ENCODE measurements around the gene FSHR. TPM values are rescaled to one million over a fixed set of nuclear protein-coding genes. Genes with fewer than 3 reads are reported as not detected.

Gene FSHR
- total and polyA plus RNA-seq, 2 of the 8 experiments (the other 6 are each of a cell fraction or from before 2014, with no cell fraction given) = not detected

DNA sequence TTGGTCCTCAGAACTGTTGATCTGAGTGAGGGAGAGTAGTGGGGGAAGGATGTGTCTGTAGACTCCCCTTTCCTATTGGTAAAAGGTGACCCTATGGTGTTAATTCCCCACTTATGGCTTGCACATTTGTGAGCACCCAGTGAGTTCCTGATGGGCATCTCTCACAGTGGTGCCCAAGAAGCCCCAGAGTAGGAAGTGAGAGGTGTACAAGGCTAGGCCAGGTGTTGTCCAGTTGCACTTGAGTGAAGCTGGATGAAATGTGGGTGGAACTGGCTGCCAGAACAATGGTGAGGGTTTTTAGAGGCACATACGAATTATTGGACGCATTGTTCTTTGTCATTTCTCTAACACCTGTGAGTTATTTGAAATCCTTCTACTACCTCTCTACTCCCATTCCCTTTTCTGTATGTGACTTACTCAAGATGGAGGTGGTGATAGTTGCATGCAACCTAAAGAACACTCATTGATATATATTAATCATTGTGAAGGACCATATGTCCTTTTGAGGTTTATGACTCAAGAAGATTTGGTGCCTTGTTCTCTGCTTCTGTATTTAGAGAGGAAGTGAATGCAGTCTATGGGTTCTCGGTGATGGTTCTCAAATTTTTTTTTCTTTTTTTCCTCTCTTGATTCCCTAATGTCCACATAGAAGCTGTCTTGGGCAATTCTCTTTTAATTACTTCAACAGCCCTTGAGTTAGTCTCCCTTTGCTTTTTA is 162.7 kb downstream of the FSHR start:
- ChIA-PET CTCF (ENCODE audit: partially characterized antibody) (interaction anchor here (1.0 to 1.9 kb wide), 3 partner anchors 10 to 23 kb away, joined by 3 to 4 read pairs (median 4); no protein-coding TSS in a partner anchor), POLR2A (ENCODE audit: partially characterized antibody) (no interaction called here)
- no peak overlapping the region for H2BK12ac ChIP-seq (ENCODE audit: low read depth, low read length)
- H4K91ac ChIP-seq (replicated peaks; ENCODE audit: insufficient read length, low read length) = no peak overlapping the region
- H3K79me2 ChIP-seq (ENCODE audit: control insufficient read depth in 1 of 2, insufficient read depth in 2 of 2, low read length in 2 of 2) = no peaks in the 10 kb centered on the region
- no peak overlapping the region for H3K4me3 ChIP-seq (ENCODE audit: extremely low read depth in 1 of 4, insufficient read depth in 2 of 4, low read depth in 3 of 4, low read length in 4 of 4)
- H3K23ac ChIP-seq (ENCODE audit: insufficient read length) = no peak overlapping the region
- no peak overlapping the region for H3K14ac ChIP-seq (ENCODE audit: insufficient read length)
- H4K20me1 ChIP-seq (replicated peaks in 1 of 2; ENCODE audit: control insufficient read depth in 1 of 2, insufficient read depth in 2 of 2, low read length in 2 of 2) = no peaks in the 10 kb centered on the region
- H2AK5ac ChIP-seq (ENCODE audit: low read depth, low read length) = no peak overlapping the region
- H3K27ac ChIP-seq (ENCODE audit: low read depth, low read length) = no peak overlapping the region
- H3K36me3 ChIP-seq (ENCODE audit: control insufficient read depth in 2 of 4, insufficient read depth in 4 of 4, low read length in 3 of 4) = no peaks in the 10 kb centered on the region
- no peak overlapping the region for H3K18ac ChIP-seq (ENCODE audit: extremely low read depth, low read length)
- H2BK120ac ChIP-seq (replicated peaks; ENCODE audit: low read depth, low read length) = no peak overlapping the region
- H2BK20ac ChIP-seq (ENCODE audit: low read length) = no peak overlapping the region
- no peak overlapping the region for H3K56ac ChIP-seq (replicated peaks; ENCODE audit: insufficient read length, low read depth, low read length)
- H3K9ac ChIP-seq (replicated peaks in 1 of 4; ENCODE audit: extremely low read depth in 1 of 4, low read depth in 3 of 4, low read length in 3 of 4) = no peak overlapping the region
- WGBS, 2 experiments (ENCODE audit: extremely low coverage in 1 of 2, insufficient coverage in 1 of 2, insufficient read length in 1 of 2, insufficient replicate concordance in 2 of 2, low coverage in 1 of 2, low lambda C conversion rate in 2 of 2, missing lambda C conversion rate in 1 of 2) = 94% methylated on average over 3 of the region's 3 CpGs; no CpG with 5 or more reads in 1 of the 2 experiments
- no peak overlapping the region for H2AFZ ChIP-seq (ENCODE audit: low read length)
- H4K5ac ChIP-seq (ENCODE audit: insufficient read length, low read depth, low read length) = no peak overlapping the region
- H3K4me2 ChIP-seq (ENCODE audit: insufficient read depth in 1 of 2, low read depth in 2 of 2, low read length in 2 of 2) = no peak overlapping the region
- TF ChIP-seq BCL11A (IDR thresholded peaks at IDR 0.05; ENCODE audit: low read depth in 2 of 2, low read length in 2 of 2) (no peak), SP4 (IDR thresholded peaks at IDR 0.05; ENCODE audit: low read length) (no peak), SP2 (IDR thresholded peaks at IDR 0.05; ENCODE audit: low read length) (no peak), HDAC2 (IDR thresholded peaks at IDR 0.05; ENCODE audit: borderline replicate concordance in 1 of 2, low read depth in 2 of 2, low read length in 2 of 2) (no peak), KDM5A (IDR thresholded peaks at IDR 0.05; ENCODE audit: low read length) (no peak), PHF8 (conservative IDR thresholded peaks at IDR 0.05; ENCODE audit: low read depth, low read length) (no peak), MAX (IDR thresholded peaks at IDR 0.05) (no peak)
- H3K23me2 ChIP-seq (ENCODE audit: low read depth, low read length) = peaks cover 1% of the 10 kb centered on the region; the same call in 1 of the 2 replicates
- no peak for FAIRE-seq
- H3K27me3 ChIP-seq (replicated peaks in 1 of 4; ENCODE audit: control insufficient read depth in 3 of 4, extremely low read depth in 1 of 4, insufficient read depth in 3 of 4, low read length in 3 of 4) = no peaks in the 10 kb centered on the region
- no peak overlapping the region for H2BK5ac ChIP-seq (ENCODE audit: low read depth, low read length)
- no peak overlapping the region for H3K4ac ChIP-seq (replicated peaks; ENCODE audit: insufficient read length, low read depth, low read length)
- H3K4me1 ChIP-seq (replicated peaks in 1 of 4; ENCODE audit: control insufficient read depth in 3 of 4, insufficient read depth in 4 of 4, low read length in 3 of 4) = no peaks in the 10 kb centered on the region
- no peaks in the 10 kb centered on the region for H3K79me1 ChIP-seq (ENCODE audit: low read depth, low read length)
- H2BK15ac ChIP-seq (ENCODE audit: low read length) = no peak overlapping the region
- no peak overlapping the region for H4K8ac ChIP-seq (ENCODE audit: extremely low read depth, insufficient read depth, low read length)
- DNase-seq (ENCODE audit: low read depth in 1 of 2, low spot score in 2 of 2) = no peak
- no peaks in the 10 kb centered on the region for H3K9me3 ChIP-seq (ENCODE audit: insufficient read depth in 2 of 2, low read depth in 1 of 2, low read length in 1 of 2)
